ACHN (cell line): Measurements from ENCODE around the gene MRTFB.
A peak's percentile ranks its signal among the peaks of the same experiment; 100 is the strongest.

Source experiments
- DNase-seq: peaks from one replicate; pipeline ENCODE4 v3.0.0-alpha.2; 2015
- in situ Hi-C: cut with HindIII; loops from 2 replicates; pipeline ENCODE4 v1.10.0; 2017; ENCODE audit warnings: low sequenced_read_pairs, low pct_ligation_motif_present, low pct_unique_long_range_greater_than_20kb

Gene MRTFB

GRCh38 chr16:14286368-14287230, 215.5 kb downstream of the MRTFB start:
- DNase-seq: no peak
- in situ Hi-C loops: no loop called here

- peak; percentile 63 for DNase-seq
- in situ Hi-C loops: no loop called here
Observed at GRCh38 chr16:14289692-14290340, 218.7 kb downstream of the MRTFB start.

- in situ Hi-C loops: no loop called here
Observed at GRCh38 chr16:14291286-14291685, 220.2 kb downstream of the MRTFB start.

DNA sequence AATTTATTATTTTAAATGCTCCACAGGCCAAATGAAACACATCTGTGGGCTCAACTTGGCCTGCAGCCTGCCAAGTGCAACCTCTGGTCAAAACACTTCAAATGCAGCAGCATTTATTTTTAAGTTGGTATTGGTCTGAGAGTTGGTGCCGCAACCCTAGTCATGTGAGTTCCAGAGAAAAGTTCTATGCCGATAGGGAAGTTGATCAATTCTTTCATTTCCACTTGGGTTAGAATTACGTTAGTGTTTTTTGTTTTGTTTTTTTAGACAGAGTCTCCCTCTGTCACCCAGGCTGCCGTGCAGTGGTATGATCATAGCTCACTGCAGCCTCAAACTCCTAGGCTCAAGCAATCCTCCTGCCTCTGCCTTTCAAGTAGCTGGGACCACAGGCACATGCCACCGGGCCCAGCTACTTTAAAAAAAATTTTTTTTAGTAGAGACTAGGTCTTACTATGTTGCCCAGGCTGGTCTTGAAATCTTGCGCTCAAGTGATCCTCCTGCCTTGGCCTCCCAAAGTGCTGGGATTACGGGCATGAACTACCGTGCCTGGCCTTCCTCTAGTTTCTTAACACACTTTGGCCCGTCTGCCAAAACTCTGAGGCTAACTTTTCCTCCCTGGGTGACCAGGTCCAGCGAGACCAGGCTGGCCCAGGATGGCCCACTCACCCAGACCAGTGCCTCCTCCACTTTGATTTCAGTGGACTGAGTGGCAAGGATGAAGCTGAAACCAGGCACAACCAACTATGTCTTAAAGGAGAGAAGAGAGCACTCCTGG, 221.1 kb downstream of the MRTFB start:
- in situ Hi-C loops: no loop called here
- DNase-seq: no peak

More at GRCh38 chr16:14291286-14291685, 220.2 kb downstream of the MRTFB start:
- DNase-seq: no peak

DNA sequence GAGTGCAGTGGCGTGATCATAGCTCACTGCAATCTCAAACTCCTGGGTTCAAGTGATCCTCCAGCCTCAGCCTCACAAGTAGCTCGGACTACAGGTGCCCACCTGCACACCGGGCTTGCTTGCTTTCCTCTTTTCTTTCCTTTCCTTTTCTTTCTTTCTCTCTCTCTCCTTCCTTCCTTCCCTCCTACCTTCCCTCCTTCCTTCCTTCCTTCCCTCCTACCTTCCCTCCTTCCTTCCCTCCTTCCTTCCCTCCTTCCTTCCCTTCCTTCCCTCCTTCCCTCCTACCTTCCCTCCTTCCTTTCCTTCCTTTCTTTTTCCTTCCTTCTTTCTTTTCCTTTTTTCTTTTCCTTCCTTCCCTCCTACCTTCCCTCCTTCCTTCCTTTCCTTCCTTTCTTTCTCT, 225.5 kb downstream of the MRTFB start:
- DNase-seq: no peak
- in situ Hi-C loops: no loop called here

DNA sequence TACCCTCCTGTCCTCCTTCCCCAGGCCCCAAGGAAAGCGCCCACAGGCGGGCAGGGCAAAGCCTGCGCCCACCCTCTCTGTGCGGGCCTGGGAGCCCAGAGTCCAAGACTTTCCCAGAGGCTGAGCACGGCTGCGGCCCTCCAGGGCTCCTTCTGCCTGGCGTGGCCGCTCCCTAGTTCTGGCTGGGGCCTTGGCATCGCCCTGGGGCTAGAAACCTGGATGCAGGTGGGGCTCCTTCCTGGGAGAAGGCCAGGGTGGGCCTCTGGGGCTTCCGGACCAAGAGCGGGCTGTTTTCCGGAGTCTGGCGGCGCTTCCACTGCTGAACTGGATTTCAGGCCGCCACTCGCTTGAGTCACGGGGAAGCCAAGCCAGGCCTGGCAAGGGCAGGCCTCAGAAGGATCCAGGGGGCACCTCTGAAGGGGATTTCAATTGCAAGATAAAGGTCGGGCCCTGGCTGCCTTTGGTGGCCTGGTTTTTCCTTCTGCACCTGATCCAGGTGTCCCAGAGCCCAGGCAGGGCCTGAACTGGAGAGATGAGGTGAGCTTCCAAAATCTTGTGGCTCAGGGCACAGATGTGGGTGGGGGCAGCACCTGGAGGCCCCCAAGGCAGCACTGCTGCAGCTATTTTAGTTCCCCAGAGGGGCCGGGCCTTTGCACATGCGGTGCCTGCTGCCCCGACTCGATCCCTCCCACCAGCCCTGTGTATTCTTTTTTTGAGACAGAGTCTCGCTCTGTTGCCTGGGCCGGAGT, 227.4 kb downstream of the MRTFB start:
- DNase-seq: no peak
- in situ Hi-C loops: no loop called here

DNA sequence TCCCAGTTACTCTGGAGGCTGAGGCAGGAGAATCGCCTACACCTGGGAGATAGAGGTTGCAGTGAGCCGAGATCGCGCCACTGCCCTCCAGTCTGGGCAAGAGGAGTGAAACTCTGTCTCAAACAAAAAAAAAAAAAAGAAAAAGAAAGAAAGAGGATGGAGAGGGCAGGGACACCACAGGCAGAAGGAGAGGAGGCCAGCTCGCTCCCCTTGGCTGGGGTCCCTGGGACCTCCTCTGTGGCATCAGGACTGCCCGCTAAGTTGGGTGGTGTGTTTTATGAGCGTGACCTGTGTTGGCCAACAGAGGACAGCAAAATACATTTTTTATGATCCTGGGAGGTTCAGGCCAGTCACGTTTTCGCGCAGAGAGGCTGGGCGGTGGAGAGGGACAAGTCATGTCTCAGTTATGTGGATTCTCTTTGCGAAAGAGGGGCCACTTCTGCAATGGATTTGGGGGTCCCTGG, 229.6 kb downstream of the MRTFB start:
- in situ Hi-C loops: no loop called here
- DNase-seq: peak; percentile 93

DNA sequence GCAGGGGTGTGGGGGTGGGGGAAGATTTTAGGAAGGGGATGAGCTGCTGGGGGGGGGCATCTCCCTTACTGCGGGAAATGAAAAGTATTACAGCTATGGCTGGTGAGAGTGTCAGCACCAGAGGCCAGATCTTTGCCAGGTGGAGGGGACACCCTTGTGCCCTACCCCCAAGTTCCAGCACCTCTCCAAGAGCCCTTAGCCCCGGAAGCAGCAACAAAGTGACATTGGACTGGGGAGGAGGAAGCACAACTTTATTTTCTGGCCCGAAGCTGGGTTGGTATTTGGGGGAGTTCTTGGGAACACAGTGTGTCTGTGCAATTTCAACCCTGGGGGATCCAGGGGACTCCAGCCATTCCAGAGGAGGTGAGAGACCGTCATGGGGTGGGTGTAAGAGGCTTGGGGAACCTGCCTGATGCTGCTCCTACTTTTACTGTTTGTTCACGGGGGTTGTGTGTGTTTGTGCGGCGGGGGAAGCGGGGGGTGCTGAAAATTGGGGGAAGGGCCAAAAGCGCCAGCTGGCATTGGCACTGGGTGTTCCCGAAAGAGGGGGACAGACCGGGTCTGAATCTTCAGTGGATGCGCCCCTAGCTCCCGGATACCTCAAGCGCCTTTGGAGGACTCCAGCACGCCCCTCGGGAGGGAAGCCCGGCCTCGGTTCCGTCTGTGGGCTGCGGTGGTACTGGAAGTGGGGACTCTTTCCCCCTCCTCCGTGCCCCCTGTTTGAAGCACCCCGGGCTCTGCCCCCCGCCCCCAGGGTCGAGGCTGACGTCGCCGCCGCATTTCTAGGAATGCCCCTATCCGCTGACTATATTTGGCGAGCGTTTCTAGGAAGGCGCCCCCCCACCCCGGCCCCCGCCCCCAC, 230.3 kb downstream of the MRTFB start:
- peak; percentile 45 for DNase-seq
- in situ Hi-C loops: no loop called here

DNA sequence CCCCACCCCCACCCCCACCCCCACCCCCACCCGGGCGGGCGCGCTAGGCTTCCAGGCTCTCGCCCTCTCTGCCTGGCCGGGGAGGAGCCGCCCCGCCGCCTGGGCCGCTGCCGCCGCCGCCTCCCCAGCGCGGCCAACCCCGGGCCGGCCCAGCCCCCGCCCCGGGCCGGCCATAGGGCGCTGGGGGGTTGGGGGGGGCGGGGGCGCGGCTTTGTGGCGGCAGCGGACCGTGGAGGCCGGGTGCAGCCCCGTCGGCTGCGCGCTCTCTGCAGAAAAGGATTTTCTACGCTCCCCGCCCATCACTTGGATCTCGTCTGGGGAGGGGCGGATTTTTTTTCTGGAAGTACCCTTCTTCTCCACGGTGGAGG, 230.9 kb downstream of the MRTFB start:
- in situ Hi-C loops: no loop called here
- DNase-seq: peak; percentile 89

GRCh38 chr16:14302399-14303181, 231.5 kb downstream of the MRTFB start:
- in situ Hi-C loops: no loop called here
- DNase-seq: peak; percentile 53

- in situ Hi-C loops: no loop called here
- DNase-seq: peak; percentile 44
Observed at GRCh38 chr16:14303182-14303618, 232.1 kb downstream of the MRTFB start.

DNA sequence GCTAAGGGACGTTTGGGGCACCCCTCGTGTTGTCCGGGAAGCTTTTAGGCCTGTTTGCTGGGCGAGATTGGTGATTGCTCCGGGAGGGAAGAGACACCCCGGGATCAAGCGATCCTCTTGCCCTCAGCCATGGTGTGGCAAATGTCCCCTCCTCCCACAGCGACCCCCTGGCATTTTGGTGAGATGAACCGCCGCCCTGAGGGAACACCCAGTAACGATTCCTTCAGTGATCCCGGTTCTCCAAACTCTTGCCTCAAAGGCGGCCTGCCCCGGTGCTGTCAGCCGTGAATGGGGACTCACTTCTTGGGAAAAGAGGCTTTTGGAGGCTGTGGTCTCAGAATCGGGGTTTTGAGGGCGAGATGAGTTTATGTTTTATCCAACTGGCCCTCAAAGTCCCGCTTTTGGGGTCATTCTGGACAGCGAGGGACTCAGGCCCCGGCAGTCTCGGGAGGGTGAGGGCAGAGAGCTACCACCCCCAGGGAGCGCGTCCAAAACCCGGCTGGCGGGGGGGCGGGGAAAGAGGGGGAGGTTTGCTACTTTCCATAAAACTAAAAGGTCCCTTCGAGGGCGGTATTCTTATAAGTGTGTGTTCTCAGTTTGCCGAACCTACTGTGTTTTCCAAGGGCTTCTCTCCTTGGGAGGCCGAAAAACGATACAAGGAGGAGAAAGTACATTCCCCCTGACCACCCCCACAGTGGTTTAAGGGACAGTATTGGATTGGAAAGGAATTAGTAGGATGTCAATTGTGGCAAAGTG, 232.7 kb downstream of the MRTFB start:
- DNase-seq: no peak
- in situ Hi-C loops: no loop called here

DNA sequence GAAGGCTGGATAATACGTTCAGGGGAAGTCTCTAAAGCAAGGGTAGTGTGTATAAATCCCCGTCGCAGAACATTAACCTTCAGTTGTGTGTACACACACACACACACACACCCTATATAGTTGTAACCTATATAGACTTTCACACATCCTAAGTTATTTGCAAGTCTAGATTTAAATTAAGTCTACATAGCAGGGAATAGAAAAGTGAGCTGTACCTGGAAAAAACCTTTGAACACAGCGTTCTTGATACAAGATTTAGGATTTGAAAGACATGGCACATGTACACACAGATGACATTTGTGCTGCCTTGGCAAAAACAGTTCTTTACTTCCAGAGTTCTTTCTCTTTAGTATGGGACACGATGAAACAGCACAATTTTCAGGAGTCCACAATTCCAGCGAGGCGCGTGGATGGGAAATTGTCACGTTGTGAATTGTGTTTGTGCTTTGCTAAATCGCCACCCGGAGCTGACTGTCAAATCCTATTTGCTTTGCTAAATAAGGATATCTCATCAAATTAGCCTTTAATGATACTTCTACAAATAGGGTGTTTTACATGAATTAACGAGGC, 233.9 kb downstream of the MRTFB start:
- in situ Hi-C loops: no loop called here
- DNase-seq: no peak

- DNase-seq: no peak
- in situ Hi-C loops: no loop called here
Observed at GRCh38 chr16:14306485-14307058, 235.5 kb downstream of the MRTFB start.

DNA sequence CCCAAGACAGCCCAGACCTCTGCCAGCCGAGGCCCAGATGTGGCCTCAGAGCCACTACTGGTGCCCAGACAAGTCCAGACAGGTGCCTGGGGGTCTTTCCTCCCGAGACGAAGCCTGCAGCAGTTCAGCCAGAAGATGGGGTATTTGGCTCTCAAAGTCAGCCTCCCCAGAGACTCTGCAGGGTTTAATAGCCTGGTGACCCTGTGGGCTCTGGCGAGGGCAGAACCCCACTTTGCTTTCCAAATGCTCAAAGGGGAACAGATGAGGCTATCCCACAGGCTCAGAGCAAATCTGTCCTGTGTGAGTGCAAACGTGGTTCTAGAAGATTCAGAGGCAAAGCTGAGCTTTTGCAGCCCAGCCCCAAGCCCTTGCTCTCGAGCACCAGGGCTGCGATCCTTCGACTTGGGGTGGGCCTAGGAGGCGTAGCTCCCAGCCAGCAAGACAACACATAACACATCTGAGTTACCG, 236.0 kb downstream of the MRTFB start:
- in situ Hi-C loops: no loop called here
- no peak for DNase-seq
